ENCODE measurements around the gene APEH.

DNA sequence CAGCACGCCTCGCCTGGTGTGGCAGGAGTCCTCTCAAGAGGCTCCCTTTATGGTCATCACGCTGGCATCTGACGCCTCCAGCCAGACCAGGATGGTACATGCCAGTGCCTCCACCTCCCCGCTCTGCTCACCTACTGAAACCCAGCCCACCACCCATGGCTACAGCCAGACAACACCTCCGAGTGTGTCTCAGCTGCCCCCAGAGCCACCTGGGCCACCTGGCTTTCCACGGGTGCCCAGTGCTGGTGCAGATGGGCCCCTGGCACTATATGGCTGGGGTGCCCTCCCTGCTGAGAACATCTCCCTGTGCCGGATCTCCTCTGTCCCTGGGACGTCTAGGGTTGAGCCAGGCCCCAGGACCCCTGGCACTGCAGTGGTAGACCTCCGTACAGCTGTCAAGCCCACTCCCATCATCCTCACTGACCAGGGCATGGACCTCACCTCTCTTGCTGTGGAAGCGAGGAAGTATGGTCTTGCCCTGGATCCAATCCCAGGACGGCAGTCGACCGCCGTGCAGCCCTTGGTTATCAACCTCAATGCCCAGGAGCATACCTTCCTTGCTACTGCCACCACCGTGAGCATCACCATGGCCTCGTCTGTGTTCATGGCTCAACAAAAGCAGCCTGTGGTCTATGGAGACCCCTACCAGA is 19.9 kb upstream of the APEH start:
- TF ChIP-seq, protein P1, sequence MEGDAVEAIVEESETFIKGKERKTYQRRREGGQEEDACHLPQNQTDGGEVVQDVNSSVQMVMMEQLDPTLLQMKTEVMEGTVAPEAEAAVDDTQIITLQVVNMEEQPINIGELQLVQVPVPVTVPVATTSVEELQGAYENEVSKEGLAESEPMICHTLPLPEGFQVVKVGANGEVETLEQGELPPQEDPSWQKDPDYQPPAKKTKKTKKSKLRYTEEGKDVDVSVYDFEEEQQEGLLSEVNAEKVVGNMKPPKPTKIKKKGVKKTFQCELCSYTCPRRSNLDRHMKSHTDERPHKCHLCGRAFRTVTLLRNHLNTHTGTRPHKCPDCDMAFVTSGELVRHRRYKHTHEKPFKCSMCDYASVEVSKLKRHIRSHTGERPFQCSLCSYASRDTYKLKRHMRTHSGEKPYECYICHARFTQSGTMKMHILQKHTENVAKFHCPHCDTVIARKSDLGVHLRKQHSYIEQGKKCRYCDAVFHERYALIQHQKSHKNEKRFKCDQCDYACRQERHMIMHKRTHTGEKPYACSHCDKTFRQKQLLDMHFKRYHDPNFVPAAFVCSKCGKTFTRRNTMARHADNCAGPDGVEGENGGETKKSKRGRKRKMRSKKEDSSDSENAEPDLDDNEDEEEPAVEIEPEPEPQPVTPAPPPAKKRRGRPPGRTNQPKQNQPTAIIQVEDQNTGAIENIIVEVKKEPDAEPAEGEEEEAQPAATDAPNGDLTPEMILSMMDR (IDR thresholded peaks at IDR 0.05; ENCODE audit: poor library complexity, severe bottlenecking): no peak
- TF ChIP-seq EZH2 (IDR thresholded peaks at IDR 0.05; ENCODE audit: borderline replicate concordance, insufficient read depth, low read length, poor library complexity, severe bottlenecking) (no peak), RAD21 (conservative IDR thresholded peaks at IDR 0.05) (no peak), MXI1 (conservative IDR thresholded peaks at IDR 0.05; ENCODE audit: poor library complexity, severe bottlenecking) (no peak), EP300 (conservative IDR thresholded peaks at IDR 0.05; ENCODE audit: poor library complexity, severe bottlenecking) (no peak)

Measured in neural cell (in vitro differentiated cells).